SK-N-SH treated with all-trans-retinoic acid at 6 μM for 48 hours (cell line): ENCODE data around the gene FEV.
A peak's percentile ranks its signal among the peaks of the same experiment; 100 is the strongest.

Source experiments
- ATAC-seq: fragments of 200-7000 bp; cut with Tn5 transposase; 3 replicates; pipeline ENCODE4 v1.9.1; 2020; ENCODE audit warnings: mild to moderate bottlenecking, moderate library complexity
- BACH2 ChIP-seq: fragments of 250-450 bp; sonication (Bioruptor Pico); IDR thresholded peaks from 2 replicates; pipeline ENCODE4 v1.9.0; 2021; ENCODE audit warnings: mild to moderate bottlenecking, borderline replicate concordance
- CSDC2 ChIP-seq: fragments of 250-450 bp; sonication (Bioruptor Pico); IDR thresholded peaks from 2 replicates; pipeline ENCODE4 v1.5.0; 2020; ENCODE audit warnings: mild to moderate bottlenecking, moderate library complexity
- CSRNP3 ChIP-seq: fragments of 250-450 bp; sonication (Bioruptor Pico); IDR thresholded peaks from 2 replicates; pipeline ENCODE4 v1.5.1; 2021; ENCODE audit warnings: mild to moderate bottlenecking, moderate library complexity
- ESRRG ChIP-seq: fragments of 250-450 bp; sonication (Bioruptor Pico); IDR thresholded peaks from 2 replicates; pipeline ENCODE4 v1.6.1; 2021; ENCODE audit warnings: mild to moderate bottlenecking
- GLIS3 ChIP-seq: fragments of 250-450 bp; sonication (Bioruptor Pico); IDR thresholded peaks from 2 replicates; pipeline ENCODE4 v1.5.0; 2020; ENCODE audit warnings: mild to moderate bottlenecking, moderate library complexity
- OSR1 ChIP-seq: fragments of 250-450 bp; sonication (Bioruptor Pico); IDR thresholded peaks from 2 replicates; pipeline ENCODE4 v1.8.0; 2022; ENCODE audit warnings: moderate library complexity, mild to moderate bottlenecking, inconsistent platforms
- SNAI2 ChIP-seq: fragments of 250-450 bp; sonication (Bioruptor Pico); IDR thresholded peaks from 2 replicates; pipeline ENCODE4 v1.5.0; 2020; ENCODE audit warnings: mild to moderate bottlenecking, moderate library complexity
- TCF4 ChIP-seq: fragments of 250-450 bp; sonication (Bioruptor Pico); IDR thresholded peaks from 2 replicates; pipeline ENCODE4 v1.8.0; 2021; ENCODE audit warnings: mild to moderate bottlenecking, moderate library complexity, borderline replicate concordance
- TOX ChIP-seq: fragments of 250-450 bp; sonication (Bioruptor Pico); IDR thresholded peaks from 2 replicates; pipeline ENCODE4 v1.8.0; 2021; ENCODE audit warnings: mild to moderate bottlenecking, moderate library complexity, borderline replicate concordance
- ZC3H10 ChIP-seq: fragments of 250-450 bp; sonication (Bioruptor Pico); IDR thresholded peaks from 2 replicates; pipeline ENCODE4 v1.5.1; 2021; ENCODE audit warnings: mild to moderate bottlenecking, moderate library complexity
- ZFP3 ChIP-seq: fragments of 250-450 bp; sonication (Bioruptor Pico); IDR thresholded peaks from 2 replicates; pipeline ENCODE4 v1.5.0; 2020; ENCODE audit warnings: mild to moderate bottlenecking, moderate library complexity
- ZFP30 ChIP-seq: fragments of 450-650 bp; formaldehyde crosslinking; IDR thresholded peaks from 2 replicates; pipeline ENCODE4 v1.5.0; 2022; ENCODE audit warnings: mild to moderate bottlenecking, moderate library complexity
- ZNF565 ChIP-seq: fragments of 450-650 bp; formaldehyde crosslinking; conservative IDR thresholded peaks from 2 replicates; pipeline ENCODE4 v1.5.0; 2020; ENCODE audit warnings: low read depth, mild to moderate bottlenecking, moderate library complexity
- ZNF70 ChIP-seq: fragments of 450-650 bp; formaldehyde crosslinking; IDR thresholded peaks from 2 replicates; pipeline ENCODE4 v1.5.0; 2020; ENCODE audit warnings: mild to moderate bottlenecking, moderate library complexity
- ZNF8 ChIP-seq: fragments of 450-650 bp; formaldehyde crosslinking; IDR thresholded peaks from 2 replicates; pipeline ENCODE4 v1.5.0; 2020; ENCODE audit warnings: mild to moderate bottlenecking, moderate library complexity
- TF ChIP-seq, protein P1 (sequence below): fragments of 250-450 bp; sonication (Bioruptor Pico); IDR thresholded peaks from 2 replicates; pipeline ENCODE4 v1.8.0; 2021; ENCODE audit warnings: low read depth, mild to moderate bottlenecking, moderate library complexity, borderline replicate concordance
- TF ChIP-seq, protein P2 (sequence below): fragments of 250-450 bp; sonication (Bioruptor Pico); IDR thresholded peaks from 2 replicates; pipeline ENCODE4 v1.5.0; 2020; ENCODE audit warnings: mild to moderate bottlenecking, moderate library complexity
- TF ChIP-seq, protein P3 (sequence below): fragments of 250-450 bp; sonication (Bioruptor Pico); IDR thresholded peaks from 2 replicates; pipeline ENCODE4 v1.8.0; 2020; ENCODE audit warnings: mild to moderate bottlenecking, moderate library complexity, borderline replicate concordance
- TF ChIP-seq, protein P4 (sequence below): fragments of 250-450 bp; sonication (Bioruptor Pico); IDR thresholded peaks from 2 replicates; pipeline ENCODE4 v1.5.1; 2020; ENCODE audit warnings: low read depth, mild to moderate bottlenecking, moderate library complexity

The FEV gene

DNA sequence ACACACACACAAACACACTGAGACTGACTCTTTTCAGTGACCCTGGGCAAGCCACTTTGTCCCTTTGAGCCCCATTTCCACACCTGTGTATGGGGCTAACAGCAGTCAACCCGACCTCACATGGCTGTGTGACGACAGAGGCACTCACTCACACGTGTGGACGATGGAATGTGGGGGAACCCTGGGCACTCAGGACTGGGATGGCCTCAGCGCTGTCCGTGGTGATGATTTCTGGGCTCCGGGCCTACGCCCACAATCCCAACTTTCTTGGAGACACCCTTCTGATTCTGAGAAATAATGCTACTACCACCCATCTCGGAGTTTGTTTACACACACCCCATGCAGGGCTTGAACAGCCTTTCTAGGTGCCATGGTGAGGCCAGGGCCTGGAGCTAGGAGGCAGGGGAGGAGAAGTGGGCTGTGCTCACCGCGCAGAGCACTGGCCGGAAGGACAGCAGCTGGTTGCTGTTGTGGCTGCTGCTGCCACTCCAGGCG is 6.7 kb upstream of the FEV start:
- TF ChIP-seq ESRRG (CRISPR knock-in tag) (no peak), BACH2 (CRISPR knock-in tag) (no peak), OSR1 (CRISPR knock-in tag) (no peak), ZNF8 (CRISPR knock-in tag) (no peak), TOX (CRISPR knock-in tag) (no peak), TCF4 (CRISPR knock-in tag) (no peak), ZFP30 (CRISPR knock-in tag) (no peak), SNAI2 (CRISPR knock-in tag) (no peak), ZFP3 (CRISPR knock-in tag) (no peak), GLIS3 (CRISPR knock-in tag) (no peak), CSRNP3 (CRISPR knock-in tag) (no peak)
- TF ChIP-seq, protein P1, sequence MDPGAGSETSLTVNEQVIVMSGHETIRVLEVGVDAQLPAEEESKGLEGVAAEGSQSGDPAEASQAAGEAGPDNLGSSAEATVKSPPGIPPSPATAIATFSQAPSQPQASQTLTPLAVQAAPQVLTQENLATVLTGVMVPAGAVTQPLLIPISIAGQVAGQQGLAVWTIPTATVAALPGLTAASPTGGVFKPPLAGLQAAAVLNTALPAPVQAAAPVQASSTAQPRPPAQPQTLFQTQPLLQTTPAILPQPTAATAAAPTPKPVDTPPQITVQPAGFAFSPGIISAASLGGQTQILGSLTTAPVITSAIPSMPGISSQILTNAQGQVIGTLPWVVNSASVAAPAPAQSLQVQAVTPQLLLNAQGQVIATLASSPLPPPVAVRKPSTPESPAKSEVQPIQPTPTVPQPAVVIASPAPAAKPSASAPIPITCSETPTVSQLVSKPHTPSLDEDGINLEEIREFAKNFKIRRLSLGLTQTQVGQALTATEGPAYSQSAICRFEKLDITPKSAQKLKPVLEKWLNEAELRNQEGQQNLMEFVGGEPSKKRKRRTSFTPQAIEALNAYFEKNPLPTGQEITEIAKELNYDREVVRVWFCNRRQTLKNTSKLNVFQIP (CRISPR knock-in tag): no peak
- TF ChIP-seq, protein P2, sequence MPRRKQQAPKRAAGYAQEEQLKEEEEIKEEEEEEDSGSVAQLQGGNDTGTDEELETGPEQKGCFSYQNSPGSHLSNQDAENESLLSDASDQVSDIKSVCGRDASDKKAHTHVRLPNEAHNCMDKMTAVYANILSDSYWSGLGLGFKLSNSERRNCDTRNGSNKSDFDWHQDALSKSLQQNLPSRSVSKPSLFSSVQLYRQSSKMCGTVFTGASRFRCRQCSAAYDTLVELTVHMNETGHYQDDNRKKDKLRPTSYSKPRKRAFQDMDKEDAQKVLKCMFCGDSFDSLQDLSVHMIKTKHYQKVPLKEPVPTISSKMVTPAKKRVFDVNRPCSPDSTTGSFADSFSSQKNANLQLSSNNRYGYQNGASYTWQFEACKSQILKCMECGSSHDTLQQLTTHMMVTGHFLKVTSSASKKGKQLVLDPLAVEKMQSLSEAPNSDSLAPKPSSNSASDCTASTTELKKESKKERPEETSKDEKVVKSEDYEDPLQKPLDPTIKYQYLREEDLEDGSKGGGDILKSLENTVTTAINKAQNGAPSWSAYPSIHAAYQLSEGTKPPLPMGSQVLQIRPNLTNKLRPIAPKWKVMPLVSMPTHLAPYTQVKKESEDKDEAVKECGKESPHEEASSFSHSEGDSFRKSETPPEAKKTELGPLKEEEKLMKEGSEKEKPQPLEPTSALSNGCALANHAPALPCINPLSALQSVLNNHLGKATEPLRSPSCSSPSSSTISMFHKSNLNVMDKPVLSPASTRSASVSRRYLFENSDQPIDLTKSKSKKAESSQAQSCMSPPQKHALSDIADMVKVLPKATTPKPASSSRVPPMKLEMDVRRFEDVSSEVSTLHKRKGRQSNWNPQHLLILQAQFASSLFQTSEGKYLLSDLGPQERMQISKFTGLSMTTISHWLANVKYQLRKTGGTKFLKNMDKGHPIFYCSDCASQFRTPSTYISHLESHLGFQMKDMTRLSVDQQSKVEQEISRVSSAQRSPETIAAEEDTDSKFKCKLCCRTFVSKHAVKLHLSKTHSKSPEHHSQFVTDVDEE (CRISPR knock-in tag): no peak
- TF ChIP-seq, protein P3, sequence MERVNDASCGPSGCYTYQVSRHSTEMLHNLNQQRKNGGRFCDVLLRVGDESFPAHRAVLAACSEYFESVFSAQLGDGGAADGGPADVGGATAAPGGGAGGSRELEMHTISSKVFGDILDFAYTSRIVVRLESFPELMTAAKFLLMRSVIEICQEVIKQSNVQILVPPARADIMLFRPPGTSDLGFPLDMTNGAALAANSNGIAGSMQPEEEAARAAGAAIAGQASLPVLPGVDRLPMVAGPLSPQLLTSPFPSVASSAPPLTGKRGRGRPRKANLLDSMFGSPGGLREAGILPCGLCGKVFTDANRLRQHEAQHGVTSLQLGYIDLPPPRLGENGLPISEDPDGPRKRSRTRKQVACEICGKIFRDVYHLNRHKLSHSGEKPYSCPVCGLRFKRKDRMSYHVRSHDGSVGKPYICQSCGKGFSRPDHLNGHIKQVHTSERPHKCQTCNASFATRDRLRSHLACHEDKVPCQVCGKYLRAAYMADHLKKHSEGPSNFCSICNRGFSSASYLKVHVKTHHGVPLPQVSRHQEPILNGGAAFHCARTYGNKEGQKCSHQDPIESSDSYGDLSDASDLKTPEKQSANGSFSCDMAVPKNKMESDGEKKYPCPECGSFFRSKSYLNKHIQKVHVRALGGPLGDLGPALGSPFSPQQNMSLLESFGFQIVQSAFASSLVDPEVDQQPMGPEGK (CRISPR knock-in tag): no peak

GRCh38 chr2:218990612-218991011 is 5.6 kb upstream of the FEV start:
- no peak for ATAC-seq
- TF ChIP-seq, protein P2 (CRISPR knock-in tag): no peak
- TF ChIP-seq GLIS3 (CRISPR knock-in tag) (no peak), ZNF565 (CRISPR knock-in tag) (no peak), SNAI2 (CRISPR knock-in tag) (no peak), ESRRG (CRISPR knock-in tag) (no peak), CSDC2 (CRISPR knock-in tag) (no peak), ZNF70 (CRISPR knock-in tag) (no peak), BACH2 (CRISPR knock-in tag) (no peak), ZC3H10 (CRISPR knock-in tag) (no peak), ZFP3 (CRISPR knock-in tag) (no peak), CSRNP3 (CRISPR knock-in tag) (no peak)
- TF ChIP-seq, protein P3 (CRISPR knock-in tag): no peak
- TF ChIP-seq, protein P1 (CRISPR knock-in tag): no peak
- TF ChIP-seq, protein P4, sequence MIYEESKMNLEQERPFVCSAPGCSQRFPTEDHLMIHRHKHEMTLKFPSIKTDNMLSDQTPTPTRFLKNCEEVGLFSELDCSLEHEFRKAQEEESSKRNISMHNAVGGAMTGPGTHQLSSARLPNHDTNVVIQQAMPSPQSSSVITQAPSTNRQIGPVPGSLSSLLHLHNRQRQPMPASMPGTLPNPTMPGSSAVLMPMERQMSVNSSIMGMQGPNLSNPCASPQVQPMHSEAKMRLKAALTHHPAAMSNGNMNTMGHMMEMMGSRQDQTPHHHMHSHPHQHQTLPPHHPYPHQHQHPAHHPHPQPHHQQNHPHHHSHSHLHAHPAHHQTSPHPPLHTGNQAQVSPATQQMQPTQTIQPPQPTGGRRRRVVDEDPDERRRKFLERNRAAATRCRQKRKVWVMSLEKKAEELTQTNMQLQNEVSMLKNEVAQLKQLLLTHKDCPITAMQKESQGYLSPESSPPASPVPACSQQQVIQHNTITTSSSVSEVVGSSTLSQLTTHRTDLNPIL (CRISPR knock-in tag): no peak

More for the DNA sequence above, 6.7 kb upstream of the FEV start:
- 0 out of 3 replicates have a peak, but pooled peaks have one; percentile 7 for ATAC-seq
